ENCODE data around the gene TRIM41.

GRCh38 chr5:181221792-181222629 lies 1.1 kb upstream of the TRIM41 start:
- TF ChIP-seq TEAD4 (IDR thresholded peaks at IDR 0.05) (peak; percentile 93), CEBPB (IDR thresholded peaks at IDR 0.05) (peak; percentile 57; the same call in 1 of the 2 replicates), FOXM1 (IDR thresholded peaks at IDR 0.05; ENCODE audit: borderline replicate concordance, low read depth) (no peak), RAD21 (IDR thresholded peaks at IDR 0.05; ENCODE audit: low read depth) (no peak), NFIC (IDR thresholded peaks at IDR 0.05) (peak; percentile 14; the same call in 1 of the 2 replicates)

All from Ishikawa (cell line).